GM19238 (cell line): ENCODE results near the gene HAUS2.

ENCODE experiments used
- DNase-seq: peaks from one replicate; pipeline ENCODE4 v3.0.0; 2011; ENCODE audit warnings: low spot score; ENCODE audit not compliant: insufficient read length

Gene HAUS2

DNA sequence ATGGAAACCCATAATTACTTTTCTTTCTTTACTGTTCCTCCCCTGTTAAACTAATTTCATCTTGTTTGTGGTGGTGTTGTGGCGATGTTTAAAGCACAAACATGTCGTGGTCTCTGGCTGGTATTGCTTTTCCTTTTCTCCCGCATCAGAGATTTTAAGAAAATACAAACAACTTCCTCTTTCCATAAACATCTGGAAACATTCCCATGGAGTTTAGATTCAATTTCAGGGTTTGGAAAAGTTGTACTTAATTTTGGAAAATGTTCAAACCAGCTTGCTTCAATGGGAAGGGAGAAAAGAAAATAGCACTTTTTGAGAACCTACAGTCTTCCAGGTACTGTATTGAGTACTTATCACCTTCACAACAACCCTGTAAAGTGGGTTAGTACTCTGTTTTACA, 57.2 kb downstream of the HAUS2 start:
- no peak for DNase-seq

DNA sequence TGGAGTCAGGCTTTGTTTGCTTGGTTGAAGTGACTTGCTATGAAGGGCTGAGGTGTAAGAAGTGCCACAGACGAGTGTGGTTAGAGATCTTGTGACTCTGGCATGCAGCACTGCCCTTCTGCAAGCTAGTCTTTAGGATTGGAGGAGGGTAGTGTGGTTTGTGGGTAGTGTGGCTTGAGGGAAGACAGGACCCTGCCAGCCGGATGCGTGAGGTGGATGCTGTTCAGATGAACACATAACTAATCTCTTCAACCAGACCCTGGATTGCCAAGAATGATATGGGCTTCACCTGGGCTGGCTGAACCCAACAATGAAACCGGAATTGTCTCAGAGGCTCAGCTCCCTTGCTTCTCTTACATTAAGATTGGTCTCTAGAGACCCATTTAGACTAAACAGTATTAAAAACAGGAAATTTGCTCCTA, 59.5 kb downstream of the HAUS2 start:
- peak; percentile 25 for DNase-seq

DNA sequence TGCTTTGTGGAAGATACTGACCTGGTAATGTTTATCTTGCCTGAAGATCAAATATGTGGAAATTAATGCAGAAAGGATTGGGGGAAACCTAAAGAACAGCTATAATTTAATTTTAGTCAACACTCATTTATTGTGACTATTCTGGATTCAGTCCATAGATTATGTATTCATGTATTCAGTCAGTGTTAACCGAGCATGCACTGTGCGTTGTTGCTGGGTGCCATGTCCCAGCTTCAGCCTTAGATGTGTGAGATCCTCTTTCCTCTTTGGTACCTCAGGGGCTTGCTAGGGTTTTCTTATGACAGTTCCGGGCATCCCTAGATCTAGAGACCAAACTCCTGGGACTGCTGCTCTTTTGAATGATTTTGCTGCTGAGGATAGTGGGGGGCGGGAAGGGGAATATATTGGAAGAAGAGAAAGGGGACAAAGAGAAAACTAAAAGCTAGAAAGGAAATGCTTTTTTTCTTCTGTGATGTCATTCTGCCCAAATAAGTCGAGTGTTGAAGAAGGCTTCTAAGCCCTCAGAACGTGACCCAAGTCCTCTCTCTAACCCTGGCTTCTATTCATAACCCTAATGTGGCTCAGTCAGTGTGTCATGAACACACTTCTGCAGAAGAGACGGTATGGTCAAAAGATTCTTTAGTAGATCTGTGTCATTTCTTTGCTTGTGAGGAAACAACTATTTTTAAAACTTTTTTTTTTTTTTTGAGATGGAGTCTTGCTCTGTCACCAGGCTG, 60.3 kb downstream of the HAUS2 start:
- DNase-seq = no peak

DNA sequence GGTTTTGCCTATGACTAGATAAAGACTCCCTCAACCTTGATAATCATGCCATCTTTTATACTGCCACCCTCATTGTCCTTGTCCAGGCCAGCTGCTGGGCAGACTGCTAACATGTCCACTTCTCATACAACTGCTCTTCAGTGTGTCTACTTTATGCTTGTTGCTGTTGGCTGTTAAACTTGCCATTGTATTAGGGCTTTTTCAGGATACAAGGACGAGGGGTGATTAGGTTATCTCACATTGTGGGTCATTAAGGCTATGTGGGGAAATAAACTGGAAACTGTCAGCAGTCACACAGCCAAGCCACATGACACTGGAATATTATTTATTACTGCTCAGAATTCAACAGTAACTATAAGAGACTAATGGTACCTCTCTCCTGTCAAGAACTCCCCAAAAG, 62.9 kb downstream of the HAUS2 start:
- no peak for DNase-seq

DNA sequence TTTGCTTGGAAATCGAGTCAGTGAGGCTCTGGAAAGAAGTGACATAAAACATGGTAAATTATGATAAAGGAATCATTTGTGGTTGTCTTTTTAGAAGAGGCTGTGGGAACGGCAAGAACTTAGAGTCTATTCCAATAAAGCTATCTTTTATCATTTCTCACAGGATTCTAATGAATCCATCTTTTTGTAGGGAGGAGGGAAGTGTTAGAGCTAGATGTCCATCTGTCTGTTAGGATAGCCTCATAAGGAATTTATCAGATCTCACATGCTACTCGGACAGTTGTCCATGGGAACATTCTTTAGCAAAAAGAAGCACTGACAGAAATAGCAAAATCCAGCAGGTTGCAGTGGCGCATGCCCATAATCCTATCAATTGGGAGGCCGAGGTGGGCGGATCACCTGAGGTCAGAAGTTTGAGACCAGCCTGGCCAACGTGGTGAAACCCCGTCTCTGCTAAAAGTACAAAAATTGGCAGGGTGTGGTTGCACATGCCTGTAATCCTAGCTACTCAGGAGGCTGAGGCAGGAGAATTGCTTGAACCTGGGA, 63.8 kb downstream of the HAUS2 start:
- no peak for DNase-seq

DNA sequence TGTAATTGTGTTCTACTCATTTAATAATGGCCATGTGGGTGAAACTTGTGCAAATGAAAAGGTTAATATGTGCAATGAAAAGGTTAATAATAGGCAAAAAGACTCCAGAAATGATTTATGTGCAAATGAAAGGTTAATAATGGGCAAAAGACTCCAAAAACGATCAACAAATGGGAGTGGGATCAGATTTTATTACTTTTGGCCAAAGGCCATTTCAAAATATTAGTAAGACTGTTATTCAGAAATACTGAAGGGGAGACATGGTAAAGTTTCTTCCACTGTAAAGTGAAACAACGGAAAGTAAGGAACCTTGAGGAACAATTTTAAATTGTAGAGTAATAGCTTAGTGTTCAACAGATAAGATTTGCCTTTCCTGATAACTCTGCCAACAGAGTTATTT, 67.5 kb downstream of the HAUS2 start:
- DNase-seq = no peak
